CD4-positive, alpha-beta T cell treated with Interleukin-17A for 4 hours (primary cell): Measurements from ENCODE around the gene NUP214.

Experiments
- DNase-seq: peaks from one replicate; pipeline ENCODE4 v3.0.0-alpha.2; 2020; ENCODE audit warnings: mixed read lengths

Gene NUP214

DNA sequence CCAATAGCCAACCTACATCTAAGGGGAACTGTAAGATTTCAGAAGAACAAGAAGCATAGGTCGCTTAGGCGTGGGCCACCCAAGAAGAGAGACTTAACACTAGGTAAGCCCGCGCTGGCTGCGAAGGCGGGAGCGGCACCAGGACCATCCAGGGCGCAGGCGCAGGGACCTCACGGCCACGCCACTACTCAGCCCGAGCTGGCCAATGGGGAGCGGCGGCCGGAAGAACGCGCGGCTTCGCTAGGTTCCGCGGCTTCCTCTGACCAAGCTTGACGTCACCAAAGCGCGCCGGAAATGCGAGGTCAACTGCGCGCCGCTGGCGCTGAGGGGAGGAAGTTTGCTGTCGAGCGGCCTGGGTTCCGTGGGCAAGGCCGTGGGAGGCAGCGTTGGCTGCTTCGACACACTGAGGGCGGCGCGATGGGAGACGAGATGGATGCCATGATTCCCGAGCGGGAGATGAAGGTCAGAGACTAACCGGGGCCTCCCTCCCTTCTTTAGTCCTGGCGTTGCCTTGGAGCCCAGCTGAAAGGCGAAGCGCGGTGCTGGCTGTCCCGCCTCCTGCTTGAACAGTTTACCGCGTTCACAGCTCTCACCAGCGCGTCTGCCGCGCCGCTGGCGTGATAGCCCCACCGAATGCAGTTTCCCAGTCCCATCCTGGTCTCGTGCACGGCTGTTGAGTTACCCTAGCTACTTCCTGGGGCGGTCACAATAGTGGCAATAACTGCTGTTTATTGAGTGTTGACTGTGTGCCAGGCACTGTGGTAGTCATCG, at the start of gene NUP214:
TSS of gene NUP214 (plus strand) at position 299 of the 771 bp plus-strand sequence. CDS start at position 418, 119 bp downstream.
- DNase-seq, result peak; percentile 99

- DNase-seq, result no peak
These were observed 48.8 kb upstream of the NUP214 start for GRCh38 chr9:131076347-131077195.

- DNase-seq, result no peak
These were observed 46.7 kb upstream of the NUP214 start for GRCh38 chr9:131078427-131079366.

- no peak for DNase-seq
These were observed 44.8 kb upstream of the NUP214 start for GRCh38 chr9:131080589-131080988.

DNA sequence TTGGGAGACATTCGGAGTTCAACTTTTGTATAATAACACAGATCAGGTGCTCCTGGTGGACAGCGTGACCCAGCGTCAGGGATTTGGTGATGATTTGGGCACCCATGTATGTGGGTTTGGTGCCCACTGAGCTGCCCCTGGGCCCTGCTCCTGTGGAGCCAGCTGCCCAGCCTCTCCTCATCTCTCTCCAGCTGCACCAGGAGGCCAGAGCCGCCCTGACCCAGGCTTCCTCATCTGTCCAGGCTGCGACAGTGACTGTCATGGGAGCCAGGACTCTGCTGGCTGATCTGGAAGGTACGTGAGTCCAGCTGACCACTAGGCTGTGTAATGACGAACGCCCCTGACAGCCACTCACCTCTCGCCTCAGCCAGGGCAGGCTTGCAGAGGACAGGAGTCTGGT, 43.5 kb upstream of the NUP214 start:
- DNase-seq, result no peak

- DNase-seq, result no peak
These were observed 42.4 kb upstream of the NUP214 start for GRCh38 chr9:131082774-131083512.

DNA sequence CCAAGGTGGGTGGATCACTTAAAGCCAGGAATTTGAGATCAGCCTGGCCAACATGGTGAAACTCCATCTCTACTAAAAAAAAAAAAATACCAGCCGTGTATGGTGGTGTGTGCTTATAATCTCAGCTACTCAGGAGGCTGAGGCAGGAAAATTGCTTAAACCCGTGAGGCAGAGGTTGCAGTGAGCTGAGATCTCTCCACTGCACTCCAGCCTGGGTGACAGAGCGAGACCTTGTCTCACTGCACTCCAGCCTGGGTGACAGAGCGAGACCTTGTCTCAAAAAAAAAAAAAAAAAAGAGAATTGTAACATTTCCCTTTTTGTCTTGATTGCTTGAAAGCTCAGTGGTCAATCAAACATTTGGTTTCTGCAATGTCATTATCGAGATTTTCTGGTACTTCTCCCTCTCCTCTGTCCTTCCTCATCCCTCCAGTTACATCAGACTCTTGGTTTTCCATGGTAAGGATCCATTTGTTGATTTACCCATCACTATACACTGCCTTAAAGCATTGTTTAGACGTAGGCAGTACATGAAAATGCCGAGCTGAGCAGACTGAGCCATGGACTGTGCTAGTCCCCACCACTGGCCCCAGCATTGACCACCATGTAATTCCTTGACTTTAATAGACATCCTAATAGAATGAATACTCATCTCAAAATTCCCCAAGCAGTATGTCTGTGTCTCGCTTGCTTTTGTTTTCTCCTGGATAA, 40.6 kb upstream of the NUP214 start:
- no peak for DNase-seq

DNA sequence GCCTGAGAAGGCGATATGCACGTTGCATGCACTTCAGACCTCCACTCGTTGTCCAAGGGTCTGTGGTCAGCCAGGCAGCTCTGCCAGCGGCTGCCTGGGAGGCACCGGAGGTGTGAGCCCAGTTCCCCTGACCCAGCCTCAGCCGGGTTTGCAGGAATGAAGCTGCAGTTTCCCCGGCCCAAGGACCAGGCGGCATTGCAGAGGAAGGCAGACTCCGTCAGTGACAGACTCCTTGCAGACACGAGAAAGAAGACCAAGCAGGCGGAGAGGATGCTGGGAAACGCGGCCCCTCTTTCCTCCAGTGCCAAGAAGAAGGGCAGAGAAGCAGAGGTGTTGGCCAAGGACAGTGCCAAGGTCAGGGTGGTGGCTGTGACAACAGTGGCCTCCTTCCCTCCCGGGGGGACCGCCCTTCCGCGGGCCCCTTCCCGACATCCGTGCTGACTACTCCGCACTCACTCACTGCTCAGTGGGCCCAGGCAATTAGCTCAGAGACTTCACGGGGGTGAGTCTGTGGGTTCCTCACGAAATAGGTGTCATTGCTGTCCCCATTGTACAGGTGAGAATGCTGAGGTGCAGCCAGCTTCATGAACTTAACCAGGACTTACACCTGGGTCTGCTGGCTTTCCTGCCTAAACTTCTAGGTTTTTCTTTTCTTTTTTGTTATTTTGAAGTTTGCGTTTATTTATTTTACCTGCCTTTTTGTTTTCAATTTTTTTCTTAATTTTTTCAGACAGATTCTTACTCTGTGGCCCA, 39.8 kb upstream of the NUP214 start:
- DNase-seq, result no peak

DNA sequence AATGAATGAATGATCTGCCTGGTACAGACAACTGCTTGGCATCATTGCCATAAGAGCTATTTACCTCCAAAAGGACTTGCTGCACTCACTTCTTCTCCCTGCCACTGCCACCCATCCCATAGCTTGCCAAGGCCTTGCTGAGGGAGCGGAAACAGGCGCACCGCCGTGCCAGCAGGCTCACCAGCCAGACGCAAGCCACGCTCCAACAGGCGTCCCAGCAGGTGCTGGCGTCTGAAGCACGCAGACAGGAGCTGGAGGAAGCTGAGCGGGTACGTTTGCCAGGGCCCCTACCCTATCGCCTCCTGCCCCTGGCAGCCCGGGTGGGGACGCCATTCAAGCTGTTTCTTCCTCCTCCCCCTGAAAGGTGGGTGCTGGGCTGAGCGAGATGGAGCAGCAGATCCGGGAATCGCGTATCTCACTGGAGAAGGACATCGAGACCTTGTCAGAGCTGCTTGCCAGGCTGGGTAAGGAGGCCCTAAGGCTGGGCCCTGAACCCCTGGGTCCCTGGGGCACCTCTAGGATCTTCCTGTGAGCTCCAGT, 38.0 kb upstream of the NUP214 start:
- DNase-seq, result no peak

DNA sequence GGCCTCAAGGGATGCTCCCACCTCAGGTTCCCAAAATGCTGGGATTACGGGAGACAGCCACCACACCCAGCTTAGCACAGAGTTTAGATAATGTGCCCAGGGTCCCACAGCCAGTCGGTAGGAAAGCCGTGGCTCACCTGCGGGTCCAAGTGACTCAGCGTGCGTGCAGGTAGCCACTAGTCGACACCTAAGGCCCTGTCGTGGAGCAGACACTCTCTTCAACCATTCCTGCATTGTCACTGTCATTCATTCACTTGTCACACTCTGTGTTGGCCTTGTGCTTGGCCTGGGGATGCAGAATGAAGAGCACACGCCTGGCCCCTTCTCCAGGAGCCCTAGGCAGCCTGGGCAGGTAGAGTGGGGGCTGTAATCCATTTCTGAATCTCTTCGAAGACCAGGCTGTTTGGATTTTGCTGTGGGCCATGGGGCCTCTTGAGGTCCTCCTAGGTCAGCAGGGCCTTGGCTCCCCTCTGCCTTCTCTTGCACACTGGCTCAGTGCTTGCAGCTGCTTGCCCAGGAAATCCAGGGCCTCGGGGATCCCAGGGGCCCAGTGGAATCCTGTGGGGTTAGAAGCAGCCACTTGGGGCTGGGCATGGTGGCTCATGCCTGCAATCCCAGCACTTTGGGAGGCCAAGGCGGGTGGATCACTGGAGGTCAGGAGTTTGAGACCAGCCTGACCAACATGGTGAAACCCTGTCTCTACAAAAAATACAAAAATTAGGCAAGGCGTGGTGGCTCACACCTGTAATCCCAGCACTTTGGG, 35.2 kb upstream of the NUP214 start:
- DNase-seq, result no peak

DNA sequence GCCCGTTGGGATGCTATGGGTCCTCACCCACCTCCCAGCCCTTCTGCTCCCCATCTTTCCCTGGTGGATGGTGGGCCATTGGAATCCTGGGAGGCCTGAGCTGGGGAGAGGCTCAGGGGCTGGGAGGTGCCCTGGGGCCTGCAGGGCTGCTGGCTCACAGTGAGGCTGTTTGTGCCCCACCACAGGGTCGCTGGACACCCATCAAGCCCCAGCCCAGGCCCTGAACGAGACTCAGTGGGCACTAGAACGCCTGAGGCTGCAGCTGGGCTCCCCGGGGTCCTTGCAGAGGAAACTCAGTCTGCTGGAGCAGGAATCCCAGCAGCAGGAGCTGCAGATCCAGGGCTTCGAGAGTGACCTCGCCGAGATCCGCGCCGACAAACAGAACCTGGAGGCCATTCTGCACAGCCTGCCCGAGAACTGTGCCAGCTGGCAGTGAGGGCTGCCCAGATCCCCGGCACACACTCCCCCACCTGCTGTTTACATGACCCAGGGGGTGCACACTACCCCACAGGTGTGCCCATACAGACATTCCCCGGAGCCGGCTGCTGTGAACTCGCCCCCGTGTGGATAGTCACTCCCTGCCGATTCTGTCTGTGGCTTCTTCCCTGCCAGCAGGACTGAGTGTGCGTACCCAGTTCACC, 33.9 kb upstream of the NUP214 start:
- DNase-seq, result no peak

DNA sequence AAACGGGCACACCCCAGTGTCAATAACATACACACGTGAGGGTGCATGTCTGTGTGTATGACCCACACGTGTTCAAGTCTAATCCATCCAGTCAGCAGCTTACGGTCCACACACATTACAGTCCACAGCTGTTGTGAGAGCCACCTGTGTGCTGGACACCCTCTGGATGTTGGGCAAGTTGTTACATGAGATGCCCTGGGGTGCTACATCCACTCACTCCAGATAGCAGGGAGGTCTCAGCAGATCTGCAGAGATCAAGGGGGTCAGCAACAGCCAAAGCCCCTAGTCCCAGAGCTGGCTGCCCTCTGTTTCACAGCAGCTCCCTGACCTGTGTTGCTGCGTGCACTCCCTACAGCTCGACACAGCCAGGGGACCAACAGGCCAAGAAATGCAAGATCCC, 33.4 kb upstream of the NUP214 start:
- no peak for DNase-seq

DNA sequence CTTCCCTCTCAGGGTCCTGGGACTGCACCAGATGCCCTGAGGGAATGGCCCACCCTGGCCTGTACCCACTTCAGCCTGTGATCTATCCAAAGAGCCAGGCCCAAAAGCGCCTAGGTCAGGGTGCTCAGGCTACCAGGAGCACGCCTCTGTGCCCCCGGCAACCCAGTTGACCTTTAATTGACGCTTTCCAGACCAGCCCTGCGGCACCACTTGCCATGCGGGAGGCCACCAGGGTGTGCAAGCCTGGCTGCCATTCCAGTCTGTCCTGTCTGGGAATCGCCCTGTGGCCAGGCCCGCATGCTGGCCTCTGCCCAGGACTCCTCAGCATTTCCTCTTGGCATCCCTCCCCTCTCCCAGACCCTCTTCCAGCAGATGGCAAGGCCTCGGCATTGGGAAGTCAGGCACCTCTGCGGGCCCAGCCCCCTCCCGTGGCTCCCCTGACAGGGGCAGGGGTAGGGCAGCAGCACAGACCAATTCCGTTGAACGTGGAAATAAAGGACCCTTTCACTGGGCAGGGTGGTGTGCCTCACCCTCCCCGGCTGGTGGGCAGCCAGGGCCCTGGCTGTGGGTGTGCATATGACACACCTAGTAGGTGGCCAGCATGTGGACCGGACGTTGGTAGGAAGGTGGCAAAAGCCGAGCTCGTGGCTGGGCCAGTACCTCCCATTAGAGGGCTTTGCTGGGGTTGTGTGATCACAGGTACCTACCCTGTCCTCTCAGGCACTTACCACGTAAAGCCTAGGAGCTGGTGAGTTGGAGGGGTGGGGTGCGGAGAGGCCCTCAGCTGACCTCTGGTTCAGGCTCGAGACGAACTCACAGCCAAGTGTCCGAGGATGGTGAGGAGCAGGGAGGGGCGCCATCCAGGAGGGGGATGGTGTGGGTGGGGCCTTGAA, 32.6 kb upstream of the NUP214 start:
- no peak for DNase-seq

DNA sequence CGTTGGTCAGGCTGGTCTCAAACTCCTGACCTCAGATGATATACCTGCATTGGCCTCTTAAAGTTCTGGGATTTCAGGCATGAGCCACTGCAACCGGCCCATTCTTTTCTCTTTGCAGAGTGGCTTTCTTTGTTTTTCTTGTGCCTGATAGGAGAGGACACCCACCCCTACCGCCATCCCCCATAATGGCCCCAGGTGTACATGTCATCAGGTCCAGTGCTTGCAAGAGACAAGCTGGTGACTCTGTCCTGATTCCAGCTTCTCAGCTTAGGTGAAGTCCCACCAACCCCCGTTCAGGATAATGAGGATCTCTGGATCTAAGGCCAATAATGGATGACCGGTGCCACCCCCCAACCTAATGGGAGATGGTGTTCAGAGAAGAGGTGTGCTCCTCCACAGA, 31.4 kb upstream of the NUP214 start:
- no peak for DNase-seq

GRCh38 chr9:131094622-131095021, 30.8 kb upstream of the NUP214 start:
- DNase-seq, result no peak

GRCh38 chr9:131095666-131096268, 29.6 kb upstream of the NUP214 start:
- no peak for DNase-seq

- DNase-seq, result peak; percentile 7
These were observed 28.9 kb upstream of the NUP214 start, which contains the start of gene AIF1L for GRCh38 chr9:131096269-131097125. TSS of gene AIF1L (plus strand) at chr9:131096531. CDS start at chr9:131096630, 99 bp downstream.
